Measurements from ENCODE around the gene MATCAP1. TPM values are rescaled to one million over a fixed set of nuclear protein-coding genes. Genes with fewer than 3 reads are reported as not detected.

MATCAP1 gene
- total RNA-seq, 6 experiments from 2014 or later = 3.5 to 13.8 (median 9.3) TPM

DNA sequence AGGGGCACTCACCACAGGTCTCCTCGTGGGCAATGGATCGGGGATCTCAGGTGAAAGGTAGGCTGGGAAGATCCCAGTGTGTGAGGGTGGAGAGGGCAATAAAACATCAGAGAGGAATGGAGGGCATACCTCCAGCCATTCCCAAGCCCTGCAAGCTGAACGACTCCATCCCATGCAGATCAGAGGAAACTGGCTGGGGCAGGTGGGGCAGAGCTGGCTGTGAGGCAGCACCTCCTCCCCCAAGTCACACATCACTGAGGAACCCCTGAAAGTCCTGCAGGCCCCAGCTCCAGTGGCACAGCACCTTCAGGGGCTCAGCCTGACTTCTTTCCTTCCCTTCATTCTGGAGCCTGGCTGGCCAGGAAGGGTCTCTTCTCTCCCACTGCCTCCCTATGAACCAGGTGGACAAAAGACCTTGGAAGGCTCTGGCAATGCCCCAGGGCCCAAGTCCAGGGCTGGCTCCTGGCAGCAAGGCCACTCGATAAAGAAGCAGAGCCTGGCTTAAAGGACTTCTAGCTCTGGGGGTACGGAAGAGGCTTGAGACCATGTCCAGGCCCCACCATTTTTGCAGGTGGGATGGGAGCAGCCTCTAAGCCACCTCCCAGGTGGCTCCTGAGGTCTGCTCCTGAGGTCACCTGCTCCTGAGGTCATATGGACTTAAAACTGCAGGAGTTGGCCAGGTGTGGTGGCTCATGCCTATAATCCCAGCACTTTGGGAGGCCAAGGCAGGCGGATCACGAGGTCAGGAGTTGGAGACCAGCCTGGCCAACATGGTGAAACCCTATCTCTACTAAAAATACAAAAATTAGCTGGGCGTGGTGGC is 29.6 kb upstream of the MATCAP1 start:
- DNase-seq (no peak), ATAC-seq (no peak)
- H3K4me1 ChIP-seq = peaks cover 0 to 31% (median 8%) of the 10 kb centered on the region in 4 donors
- no peak overlapping the region for H3K27ac ChIP-seq
- 44% methylated on average over 3 of the region's 8 CpGs for WGBS (ENCODE audit: insufficient coverage, low coverage, low lambda C conversion rate, missing lambda C conversion rate)
- no peaks in the 10 kb centered on the region for H3K36me3 ChIP-seq
- TF ChIP-seq POLR2A (IDR thresholded peaks at IDR 0.05) (no peak), CTCF (IDR thresholded peaks at IDR 0.05) (no peak)
- H3K4me3 ChIP-seq = no peak overlapping the region
- H3K27me3 ChIP-seq = no peaks in the 10 kb centered on the region
- H3K9me3 ChIP-seq = no peaks in the 10 kb centered on the region
- intact Hi-C loops (cut with DNase I) = no loop called here

- TF ChIP-seq CTCF (IDR thresholded peaks at IDR 0.05) (no peak), POLR2A (IDR thresholded peaks at IDR 0.05) (no peak)
- no peaks in the 10 kb centered on the region for H3K9me3 ChIP-seq
- intact Hi-C loops (cut with DNase I) = no loop called here
- H3K27me3 ChIP-seq = no peaks in the 10 kb centered on the region
- H3K36me3 ChIP-seq = no peaks in the 10 kb centered on the region
- DNase-seq (no peak), ATAC-seq (no peak)
- H3K27ac ChIP-seq = no peak overlapping the region
- H3K4me3 ChIP-seq = no peak overlapping the region
- H3K4me1 ChIP-seq = peaks cover 0 to 28% (median 6%) of the 10 kb centered on the region in 4 donors
Observed at GRCh38 chr16:67212766-67213165, 29.0 kb upstream of the MATCAP1 start.

DNA sequence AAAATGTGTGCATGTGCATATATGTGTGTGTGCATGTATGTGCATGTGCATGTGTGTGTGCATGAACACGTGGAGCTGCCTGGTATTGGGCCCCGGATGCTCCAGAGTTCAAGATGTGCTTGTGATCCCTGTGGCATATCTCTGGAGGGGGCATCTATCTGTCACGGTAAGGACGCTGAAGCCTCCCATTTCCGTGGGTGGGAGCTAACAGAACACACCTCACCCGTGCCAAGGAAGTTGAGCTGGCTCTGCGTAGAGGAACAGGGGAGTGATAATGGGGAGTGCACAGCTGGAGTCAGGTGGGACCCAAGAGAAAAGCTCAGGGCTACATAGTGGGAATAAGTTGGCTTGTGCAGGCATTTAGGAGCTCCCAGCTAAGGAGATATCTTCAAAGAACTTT is 27.9 kb upstream of the MATCAP1 start:
- no peaks in the 10 kb centered on the region for H3K36me3 ChIP-seq
- no peak overlapping the region for H3K27ac ChIP-seq
- H3K9me3 ChIP-seq = no peaks in the 10 kb centered on the region
- intact Hi-C loops (cut with DNase I) = no loop called here
- WGBS (ENCODE audit: insufficient coverage, low coverage, low lambda C conversion rate, missing lambda C conversion rate) = 81% methylated on average over 6 of the region's 7 CpGs
- DNase-seq (no peak), ATAC-seq (no peak)
- H3K4me1 ChIP-seq = peaks cover 0 to 28% (median 5%) of the 10 kb centered on the region in 4 donors
- no peak for TF ChIP-seq POLR2A (IDR thresholded peaks at IDR 0.05)
- no peak for TF ChIP-seq CTCF (IDR thresholded peaks at IDR 0.05)
- H3K27me3 ChIP-seq = no peaks in the 10 kb centered on the region
- H3K4me3 ChIP-seq = no peak overlapping the region

- 67% methylated on average over 3 of the region's 25 CpGs for WGBS (ENCODE audit: insufficient coverage, low coverage, low lambda C conversion rate, missing lambda C conversion rate)
- Histone ChIP-seq H3K4me3 (no peak overlapping the region), H3K9me3 (no peaks in the 10 kb centered on the region), H3K27ac (no peak overlapping the region), H3K4me1 (peaks cover 0 to 28% (median 5%) of the 10 kb centered on the region in 4 donors), H3K36me3 (no peaks in the 10 kb centered on the region), H3K27me3 (no peaks in the 10 kb centered on the region)
- TF ChIP-seq CTCF (IDR thresholded peaks at IDR 0.05) (peak in 1 of 4 donors; percentile 11), POLR2A (IDR thresholded peaks at IDR 0.05) (no peak)
- peak; percentile 75 to 95 (median 84) for ATAC-seq
- intact Hi-C loops (cut with DNase I) = no loop called here
- peak; percentile 67 to 92 (median 91) for DNase-seq
Observed at GRCh38 chr16:67210069-67210937, 26.5 kb upstream of the MATCAP1 start.
